ENCODE data around the gene ECEL1. TPM values are rescaled to one million over a fixed set of nuclear protein-coding genes. Genes with fewer than 3 reads are reported as not detected.
"Not testable (repeated sequence)": the region's sequence is repeated elsewhere in the genome, so short reads cannot be mapped to it uniquely, and the experiment has no call there.

Gene ECEL1
- total RNA-seq, 3 donors from 2014 or later (not counting 1 experiment from before 2014, with no cell fraction given) = not detected

DNA sequence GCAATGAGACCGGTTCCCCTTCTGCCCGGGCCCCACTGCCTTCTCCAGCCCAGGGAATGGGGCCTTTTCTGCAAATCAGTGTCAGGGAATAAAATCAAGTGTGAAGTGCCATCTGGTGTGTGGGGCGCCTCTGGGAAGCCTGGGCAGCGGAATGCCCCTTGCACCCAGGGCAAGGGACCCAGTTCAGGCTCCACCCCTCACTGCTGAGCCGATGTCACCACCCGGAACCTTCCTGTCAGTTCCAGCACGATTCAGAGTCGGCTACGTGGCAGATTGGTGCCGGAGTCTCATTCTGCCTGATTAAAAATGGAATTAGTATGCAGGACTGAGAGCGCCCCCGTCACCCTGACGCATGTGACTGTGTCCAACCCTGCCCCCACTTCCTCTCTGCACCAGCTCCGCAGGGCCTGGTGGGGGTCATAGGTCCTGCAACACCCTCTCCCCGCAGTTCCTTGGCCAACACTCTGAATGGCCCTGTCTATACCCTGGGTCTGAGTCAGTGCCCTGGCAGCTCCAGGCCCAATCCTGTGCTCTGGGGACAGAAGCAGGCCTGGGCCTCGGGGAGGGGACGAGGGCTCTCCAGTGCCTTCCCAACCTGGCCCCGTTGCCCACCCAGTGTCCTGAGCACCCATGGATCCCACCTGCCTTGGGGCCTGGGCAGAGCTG, 39.9 kb downstream of the ECEL1 start:
- no peaks in the 10 kb centered on the region for H3K27me3 Mint-ChIP-seq (ENCODE audit: low read depth in 2 of 2)
- Histone ChIP-seq H3K4me3 (ENCODE audit: low read length) (no peak overlapping the region), H3K27ac (ENCODE audit: low read length) (no peak overlapping the region), H3K9me3 (ENCODE audit: control insufficient read depth, insufficient read depth, low read length) (no peaks in the 10 kb centered on the region), H3K36me3 (ENCODE audit: control insufficient read depth, insufficient read depth, low read length) (no peaks in the 10 kb centered on the region), H3K27me3 (ENCODE audit: control insufficient read depth, insufficient read depth, low read length) (no peaks in the 10 kb centered on the region), H3K4me1 (ENCODE audit: control insufficient read depth, insufficient read depth, low read length) (no peaks in the 10 kb centered on the region)
- H3K36me3 Mint-ChIP-seq = no peaks in the 10 kb centered on the region
- H3K4me3 Mint-ChIP-seq = no peak overlapping the region
- intact Hi-C loops (cut with micrococcal nuclease) = no loop called here
- 88% methylated on average over 18 of the region's 18 CpGs for WGBS (ENCODE audit: insufficient coverage)
- DNase-seq (no peak), ATAC-seq (no peak)
- H3K27ac Mint-ChIP-seq = no peak overlapping the region
- H3K9me3 Mint-ChIP-seq = no peaks in the 10 kb centered on the region
- H3K4me1 Mint-ChIP-seq = no peaks in the 10 kb centered on the region
- TF ChIP-seq, protein P1, sequence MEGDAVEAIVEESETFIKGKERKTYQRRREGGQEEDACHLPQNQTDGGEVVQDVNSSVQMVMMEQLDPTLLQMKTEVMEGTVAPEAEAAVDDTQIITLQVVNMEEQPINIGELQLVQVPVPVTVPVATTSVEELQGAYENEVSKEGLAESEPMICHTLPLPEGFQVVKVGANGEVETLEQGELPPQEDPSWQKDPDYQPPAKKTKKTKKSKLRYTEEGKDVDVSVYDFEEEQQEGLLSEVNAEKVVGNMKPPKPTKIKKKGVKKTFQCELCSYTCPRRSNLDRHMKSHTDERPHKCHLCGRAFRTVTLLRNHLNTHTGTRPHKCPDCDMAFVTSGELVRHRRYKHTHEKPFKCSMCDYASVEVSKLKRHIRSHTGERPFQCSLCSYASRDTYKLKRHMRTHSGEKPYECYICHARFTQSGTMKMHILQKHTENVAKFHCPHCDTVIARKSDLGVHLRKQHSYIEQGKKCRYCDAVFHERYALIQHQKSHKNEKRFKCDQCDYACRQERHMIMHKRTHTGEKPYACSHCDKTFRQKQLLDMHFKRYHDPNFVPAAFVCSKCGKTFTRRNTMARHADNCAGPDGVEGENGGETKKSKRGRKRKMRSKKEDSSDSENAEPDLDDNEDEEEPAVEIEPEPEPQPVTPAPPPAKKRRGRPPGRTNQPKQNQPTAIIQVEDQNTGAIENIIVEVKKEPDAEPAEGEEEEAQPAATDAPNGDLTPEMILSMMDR (IDR thresholded peaks at IDR 0.05) = no peak

DNA sequence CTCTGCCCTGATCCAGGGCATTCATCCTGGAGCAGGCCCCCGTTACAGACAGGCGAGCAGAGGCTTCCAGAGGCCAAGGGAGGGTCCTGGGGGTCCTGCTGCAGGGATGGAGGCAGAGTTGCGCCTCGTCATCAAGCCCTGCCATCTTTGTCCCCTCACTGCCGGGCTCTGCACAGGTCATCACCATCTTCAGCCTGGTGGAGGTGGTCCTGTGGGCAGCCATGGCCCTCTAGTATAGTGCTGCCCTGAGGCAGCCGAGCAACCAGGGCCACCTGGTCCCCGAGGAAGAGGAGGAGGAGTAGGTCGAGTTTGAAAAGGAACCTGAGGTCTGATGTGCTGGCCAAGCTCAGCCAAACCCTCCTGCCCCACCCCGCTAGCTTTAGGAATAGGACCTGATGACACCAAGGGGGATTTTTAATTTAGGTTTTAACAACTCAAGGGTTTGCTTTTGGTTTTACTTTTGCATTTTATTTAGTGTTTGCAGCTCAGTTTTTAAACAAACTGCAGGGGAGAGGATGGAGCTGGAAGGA, 40.5 kb downstream of the ECEL1 start:
- no peaks in the 10 kb centered on the region for H3K4me1 ChIP-seq (ENCODE audit: control insufficient read depth, insufficient read depth, low read length)
- intact Hi-C loops (cut with micrococcal nuclease) = no loop called here
- no peaks in the 10 kb centered on the region for H3K9me3 ChIP-seq (ENCODE audit: control insufficient read depth, insufficient read depth, low read length)
- Mint-ChIP-seq H3K4me1 (no peaks in the 10 kb centered on the region), H3K9me3 (no peaks in the 10 kb centered on the region), H3K27me3 (ENCODE audit: low read depth in 2 of 2) (no peaks in the 10 kb centered on the region), H3K36me3 (no peaks in the 10 kb centered on the region), H3K4me3 (no peak overlapping the region), H3K27ac (no peak overlapping the region)
- H3K4me3 ChIP-seq (ENCODE audit: low read length) = no peak overlapping the region
- no peak overlapping the region for H3K27ac ChIP-seq (ENCODE audit: low read length)
- no peak for ATAC-seq
- WGBS (ENCODE audit: insufficient coverage) = 82% methylated on average over 9 of the region's 9 CpGs
- H3K36me3 ChIP-seq (ENCODE audit: control insufficient read depth, insufficient read depth, low read length) = no peaks in the 10 kb centered on the region
- H3K27me3 ChIP-seq (ENCODE audit: control insufficient read depth, insufficient read depth, low read length) = no peaks in the 10 kb centered on the region
- TF ChIP-seq, protein P1 (IDR thresholded peaks at IDR 0.05) = no peak
- DNase-seq = no peak

DNA sequence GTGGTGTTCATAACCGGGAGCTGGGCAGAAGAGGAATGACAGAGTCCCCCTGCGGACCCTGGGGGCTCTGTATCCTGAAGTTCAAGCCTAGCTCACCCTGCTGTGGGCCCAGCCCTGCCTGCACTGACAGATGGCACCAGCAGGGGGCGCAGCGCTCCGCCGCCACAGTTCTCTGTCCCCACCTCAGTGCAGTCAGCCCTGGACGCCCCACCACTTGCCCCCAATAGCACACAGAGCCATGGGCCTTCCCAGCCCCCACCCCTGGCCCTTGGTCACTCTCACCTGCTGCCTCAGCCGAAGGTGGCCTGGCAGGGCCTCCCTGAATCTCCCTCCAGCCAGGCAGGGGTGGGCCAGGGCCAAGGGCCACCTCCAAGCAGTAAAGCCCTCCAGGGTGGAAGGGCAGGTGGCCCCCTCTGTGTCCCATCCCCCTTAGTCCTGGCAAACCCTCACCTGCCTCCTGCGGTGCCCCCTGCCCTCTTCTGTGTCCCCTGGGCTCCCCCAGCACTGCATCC, 41.3 kb downstream of the ECEL1 start:
- H3K4me1 ChIP-seq (ENCODE audit: control insufficient read depth, insufficient read depth, low read length); H3K4me1 Mint-ChIP-seq; H3K27ac Mint-ChIP-seq; H3K9me3 Mint-ChIP-seq; H3K4me3 ChIP-seq (ENCODE audit: low read length); H3K27me3 Mint-ChIP-seq (ENCODE audit: low read depth in 2 of 2); H3K9me3 ChIP-seq (ENCODE audit: control insufficient read depth, insufficient read depth, low read length); intact Hi-C loops (cut with micrococcal nuclease); H3K27me3 ChIP-seq (ENCODE audit: control insufficient read depth, insufficient read depth, low read length); DNase-seq; H3K4me3 Mint-ChIP-seq; H3K36me3 Mint-ChIP-seq; H3K27ac ChIP-seq (ENCODE audit: low read length); H3K36me3 ChIP-seq (ENCODE audit: control insufficient read depth, insufficient read depth, low read length): not testable (repeated sequence)
- WGBS (ENCODE audit: insufficient coverage) = 78% methylated on average over 3 of the region's 9 CpGs
- ATAC-seq = peak in 2 of 3 donors; percentile 44 to 53
- TF ChIP-seq, protein P1 (IDR thresholded peaks at IDR 0.05) = peak; percentile 29

DNA sequence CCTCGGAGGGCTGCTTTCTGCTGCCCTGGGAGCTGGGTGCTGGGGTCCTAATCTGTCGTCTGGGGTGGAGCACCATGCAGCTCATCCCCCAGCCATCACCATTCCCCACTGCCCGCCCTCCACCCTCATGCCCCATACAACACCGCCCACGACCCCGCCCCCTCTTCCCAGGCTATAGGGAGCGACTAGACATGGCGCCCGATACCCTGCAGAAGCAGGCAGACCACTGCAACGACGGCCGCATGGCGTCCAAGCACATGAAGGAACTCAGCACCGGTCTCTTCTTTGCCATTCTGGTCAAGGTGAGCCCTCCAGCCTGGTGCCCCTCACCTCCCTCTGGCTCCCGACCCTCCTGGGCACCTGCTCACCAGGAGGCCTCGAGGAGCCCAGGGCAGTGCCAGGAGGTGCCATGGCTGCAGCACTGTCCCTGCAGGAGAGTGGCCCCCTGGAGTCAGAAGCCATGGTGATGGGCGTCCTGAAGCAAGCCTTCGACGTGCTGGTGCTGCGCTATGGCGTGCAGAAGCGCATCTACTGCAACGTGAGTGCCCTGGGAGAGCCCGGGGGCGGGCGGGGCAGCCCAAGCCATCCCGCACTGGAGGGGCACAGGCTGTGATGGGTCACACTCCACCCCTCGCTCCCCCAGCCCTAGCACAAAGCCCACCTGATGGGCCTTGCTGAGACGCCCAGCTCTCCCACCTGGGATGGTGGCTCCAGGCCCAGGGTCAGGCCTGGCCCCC, 42.3 kb downstream of the ECEL1 start:
- WGBS (ENCODE audit: insufficient coverage) = 91% methylated on average over 16 of the region's 29 CpGs
- not testable (repeated sequence) for H3K27ac Mint-ChIP-seq

More for the DNA sequence above, 42.3 kb downstream of the ECEL1 start:
- H3K27me3 ChIP-seq (ENCODE audit: control insufficient read depth, insufficient read depth, low read length); intact Hi-C loops (cut with micrococcal nuclease); H3K4me1 Mint-ChIP-seq; ATAC-seq; H3K27me3 Mint-ChIP-seq (ENCODE audit: low read depth in 2 of 2); H3K9me3 ChIP-seq (ENCODE audit: control insufficient read depth, insufficient read depth, low read length); H3K36me3 Mint-ChIP-seq; H3K4me3 Mint-ChIP-seq; H3K27ac ChIP-seq (ENCODE audit: low read length); H3K9me3 Mint-ChIP-seq; DNase-seq; H3K4me1 ChIP-seq (ENCODE audit: control insufficient read depth, insufficient read depth, low read length); H3K4me3 ChIP-seq (ENCODE audit: low read length); H3K36me3 ChIP-seq (ENCODE audit: control insufficient read depth, insufficient read depth, low read length): not testable (repeated sequence)

Measured in natural killer cell (primary cell).